ENCODE measurements around the gene ADGRE1. TPM values are rescaled to one million over a fixed set of nuclear protein-coding genes. Genes with fewer than 3 reads are reported as not detected.

ADGRE1 gene
- total RNA-seq, 3 donors from 2014 or later = 0.16 to 0.87 (median 0.29) TPM

GRCh38 chr19:6988257-6988656, 100.9 kb downstream of the ADGRE1 start:
- ATAC-seq = no peak
- Histone ChIP-seq H3K9me3 (peaks cover 19% of the 10 kb centered on the region), H3K4me1 (ENCODE audit: low read depth) (no peaks in the 10 kb centered on the region), H3K4me3 (no peak overlapping the region), H3K36me3 (ENCODE audit: low read depth) (no peaks in the 10 kb centered on the region)
- intact Hi-C loops (cut with DNase I, micrococcal nuclease) = no loop called here
- TF ChIP-seq, protein P1, sequence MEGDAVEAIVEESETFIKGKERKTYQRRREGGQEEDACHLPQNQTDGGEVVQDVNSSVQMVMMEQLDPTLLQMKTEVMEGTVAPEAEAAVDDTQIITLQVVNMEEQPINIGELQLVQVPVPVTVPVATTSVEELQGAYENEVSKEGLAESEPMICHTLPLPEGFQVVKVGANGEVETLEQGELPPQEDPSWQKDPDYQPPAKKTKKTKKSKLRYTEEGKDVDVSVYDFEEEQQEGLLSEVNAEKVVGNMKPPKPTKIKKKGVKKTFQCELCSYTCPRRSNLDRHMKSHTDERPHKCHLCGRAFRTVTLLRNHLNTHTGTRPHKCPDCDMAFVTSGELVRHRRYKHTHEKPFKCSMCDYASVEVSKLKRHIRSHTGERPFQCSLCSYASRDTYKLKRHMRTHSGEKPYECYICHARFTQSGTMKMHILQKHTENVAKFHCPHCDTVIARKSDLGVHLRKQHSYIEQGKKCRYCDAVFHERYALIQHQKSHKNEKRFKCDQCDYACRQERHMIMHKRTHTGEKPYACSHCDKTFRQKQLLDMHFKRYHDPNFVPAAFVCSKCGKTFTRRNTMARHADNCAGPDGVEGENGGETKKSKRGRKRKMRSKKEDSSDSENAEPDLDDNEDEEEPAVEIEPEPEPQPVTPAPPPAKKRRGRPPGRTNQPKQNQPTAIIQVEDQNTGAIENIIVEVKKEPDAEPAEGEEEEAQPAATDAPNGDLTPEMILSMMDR (IDR thresholded peaks at IDR 0.05) = no peak
- DNase-seq = no peak

Other genes starting within 250 kb of the ADGRE1 start
- gene TNFSF14, start 217.4 kb upstream of the ADGRE1 start, total RNA-seq = 1 to 10 TPM; 1.3 to 1.9 (median 1.6) TPM
- gene C3, start 166.9 kb upstream of the ADGRE1 start, total RNA-seq = 100 to 1,000 TPM in 2 of 3 donors, 10 to 100 TPM in 1; 42.2 to 473 (median 261) TPM
- gene GPR108, start 150.0 kb upstream of the ADGRE1 start, total RNA-seq = 100 to 1,000 TPM in 1 of 3 donors, 10 to 100 TPM in 2; 74.8 to 115 (median 89.2) TPM
- 100 to 1,000 TPM in 1 of 3 donors, 10 to 100 TPM in 2; 72.8 to 121 (median 79.5) TPM for gene TRIP10, start 147.9 kb upstream of the ADGRE1 start, total RNA-seq
- 10 to 100 TPM; 26.4 to 80.5 (median 40.5) TPM for gene SH2D3A, start 120.1 kb upstream of the ADGRE1 start, total RNA-seq
- 10 to 100 TPM in 2 of 3 donors, 1 to 10 TPM in 1; 6.0 to 12.3 (median 10.7) TPM for gene VAV1, start 114.9 kb upstream of the ADGRE1 start, total RNA-seq
- not detected for gene MBD3L2B, start 133.9 kb downstream of the ADGRE1 start, total RNA-seq
- gene MBD3L5, start 143.0 kb downstream of the ADGRE1 start, total RNA-seq = not detected
- gene MBD3L4, start 152.6 kb downstream of the ADGRE1 start, total RNA-seq = not detected
- gene MBD3L2, start 161.7 kb downstream of the ADGRE1 start, total RNA-seq = not detected
- gene MBD3L3, start 171.1 kb downstream of the ADGRE1 start, total RNA-seq = not detected
- gene ZNF557, start 182.1 kb downstream of the ADGRE1 start, total RNA-seq = 10 to 100 TPM in 1 of 3 donors, 1 to 10 TPM in 2; 8.5 to 10.3 (median 9.8) TPM

Measured in mucosa of descending colon (tissue), 3 donors.